ENCODE data around the gene FAM241B.

- no peak for TF ChIP-seq POLR2AphosphoS5 (IDR thresholded peaks at IDR 0.05; ENCODE audit: low read depth, low read length)
- TF ChIP-seq POLR2A (IDR thresholded peaks at IDR 0.05; ENCODE audit: low read depth, low read length) = no peak
- TF ChIP-seq TAF1 (IDR thresholded peaks at IDR 0.05; ENCODE audit: borderline replicate concordance, low read depth, low read length) = no peak
Observed at GRCh38 chr10:69628891-69629290, 1.2 kb upstream of the FAM241B start.
